H1 (cell line): ENCODE data around the gene PLEKHM3. TPM values are rescaled to one million over a fixed set of nuclear protein-coding genes. Genes with fewer than 3 reads are reported as not detected.

ENCODE experiments used
- CTCF ChIA-PET: fragments of 300-600 bp; sonication (Branson Sonifier 250); formaldehyde crosslinking; loops from one replicate; lab custom pipeline; 2021; ENCODE audit not compliant: partially characterized antibody; lab: Charles Lee
- POLR2A ChIA-PET: fragments of 300-600 bp; sonication (Branson Sonifier 250); formaldehyde crosslinking; loops from one replicate; lab custom pipeline; 2021; ENCODE audit warnings: inconsistent platforms; ENCODE audit not compliant: partially characterized antibody; lab: Charles Lee
- DNase-seq, 2 experiments: peaks; one replicate each; pipeline versions ENCODE4 v3.0.0 to v3.0.0-alpha.2; 2010 to 2022; ENCODE audit warnings: low spot score in 2 of 2, low read depth in 1 of 2, mixed read lengths in 1 of 2
- FAIRE-seq: peaks from 2 replicates; lab custom pipeline; 2011; peaks lifted over from hg19 to GRCh38; lab: Jason Lieb, UNC
- H2AFZ ChIP-seq: 2 replicates; pipeline ENCODE4 v1.8.1; 2012; ENCODE audit warnings: low read length, inconsistent platforms
- H2AK5ac ChIP-seq: 2 replicates; pipeline ENCODE4 v1.6.1; 2013; ENCODE audit warnings: low read depth, low read length
- H2BK120ac ChIP-seq: replicated peaks from 2 replicates; pipeline ENCODE3; 2013; ENCODE audit warnings: low read depth, low read length, inconsistent platforms
- H2BK12ac ChIP-seq: 2 replicates; pipeline ENCODE4 v1.6.1; 2013; ENCODE audit warnings: low read depth, low read length
- H2BK15ac ChIP-seq: 2 replicates; pipeline ENCODE4 v1.6.1; 2013; ENCODE audit warnings: low read length
- H2BK20ac ChIP-seq: 2 replicates; pipeline ENCODE4 v1.6.1; 2013; ENCODE audit warnings: low read length
- H2BK5ac ChIP-seq: 2 replicates; pipeline ENCODE4 v1.6.1; 2013; ENCODE audit warnings: low read depth, low read length
- H3K14ac ChIP-seq: 2 replicates; pipeline ENCODE4 v1.6.1; 2013; ENCODE audit warnings: inconsistent platforms; ENCODE audit not compliant: insufficient read length
- H3K18ac ChIP-seq: 2 replicates; pipeline ENCODE4 v1.6.1; 2013; ENCODE audit warnings: low read length; ENCODE audit errors: extremely low read depth
- H3K23ac ChIP-seq: 2 replicates; pipeline ENCODE4 v1.6.1; 2013; ENCODE audit warnings: inconsistent platforms; ENCODE audit not compliant: insufficient read length
- H3K23me2 ChIP-seq: 2 replicates; pipeline ENCODE4 v1.6.1; 2013; ENCODE audit warnings: low read depth, low read length
- H3K27ac ChIP-seq: 2 replicates; pipeline ENCODE4 v1.6.1; 2011; ENCODE audit warnings: low read depth, low read length, inconsistent platforms
- H3K27me3 ChIP-seq, 4 experiments: replicated peaks in 1 of 4; 1 replicate in 1 of 4; 2 replicates in 3 of 4; pipeline versions ENCODE4 v1.6.1 to v1.8.1; 2011 to 2013; ENCODE audit warnings: low read length in 3 of 4, mild to moderate bottlenecking in 3 of 4, inconsistent platforms in 2 of 4, mixed read lengths in 2 of 4, moderate library complexity in 1 of 4; ENCODE audit not compliant: control insufficient read depth in 3 of 4, insufficient read depth in 3 of 4; ENCODE audit errors: extremely low read depth in 1 of 4
- H3K36me3 ChIP-seq, 4 experiments: 2 replicates each; pipeline versions ENCODE4 v1.6.1 to v1.8.1; 2011 to 2013; ENCODE audit warnings: mild to moderate bottlenecking in 4 of 4, low read length in 3 of 4, moderate library complexity in 2 of 4, control low read depth in 1 of 4, inconsistent platforms in 1 of 4; ENCODE audit not compliant: insufficient read depth in 4 of 4, control insufficient read depth in 2 of 4
- H3K4ac ChIP-seq: replicated peaks from 2 replicates; pipeline ENCODE3; 2013; ENCODE audit warnings: low read length, low read depth, mixed read lengths, inconsistent platforms; ENCODE audit not compliant: insufficient read length
- H3K4me1 ChIP-seq, 4 experiments: replicated peaks in 1 of 4; 1 replicate in 1 of 4; 2 replicates in 3 of 4; pipeline versions ENCODE4 v1.6.1 to v1.8.1; 2011 to 2013; ENCODE audit warnings: low read length in 3 of 4, inconsistent platforms in 2 of 4, mixed read lengths in 1 of 4; ENCODE audit not compliant: insufficient read depth in 4 of 4, control insufficient read depth in 3 of 4
- H3K4me2 ChIP-seq, 2 experiments: 2 replicates each; pipeline versions ENCODE4 v1.6.1 to v1.8.1; 2011 to 2013; ENCODE audit warnings: low read depth in 2 of 2, low read length in 2 of 2, control low read depth in 1 of 2, inconsistent platforms in 1 of 2, mild to moderate bottlenecking in 1 of 2; ENCODE audit not compliant: insufficient read depth in 1 of 2
- H3K4me3 ChIP-seq, 4 experiments: fragments of 200-600, 300-600 bp in 1 of 4; sonication (generic), shearing (Covaris generic), sonication (Bioruptor Twin) in 1 of 4; 2 replicates each; pipeline versions ENCODE4 v1.5.1 to v1.8.1; 2011 to 2016; ENCODE audit warnings: low read length in 4 of 4, low read depth in 3 of 4, control low read depth in 2 of 4, inconsistent platforms in 2 of 4, mild to moderate bottlenecking in 2 of 4, mixed read lengths in 1 of 4, moderate library complexity in 1 of 4; ENCODE audit not compliant: insufficient read depth in 2 of 4; ENCODE audit errors: extremely low read depth in 1 of 4
- H3K56ac ChIP-seq: replicated peaks from 2 replicates; pipeline ENCODE3; 2013; ENCODE audit warnings: low read depth, mild to moderate bottlenecking, mixed read lengths, low read length, inconsistent platforms; ENCODE audit not compliant: insufficient read length
- H3K79me1 ChIP-seq: 2 replicates; pipeline ENCODE4 v1.6.1; 2013; ENCODE audit warnings: low read depth, low read length, control low read depth
- H3K79me2 ChIP-seq, 2 experiments: 2 replicates each; pipeline versions ENCODE4 v1.6.1 to v1.8.1; 2012 to 2013; ENCODE audit warnings: low read length in 2 of 2, mild to moderate bottlenecking in 2 of 2, inconsistent platforms in 1 of 2; ENCODE audit not compliant: insufficient read depth in 2 of 2, control insufficient read depth in 1 of 2
- H3K9ac ChIP-seq, 4 experiments: replicated peaks in 1 of 4; 1 replicate in 1 of 4; 2 replicates in 3 of 4; pipeline versions ENCODE4 v1.6.1 to v1.8.1; 2011 to 2013; ENCODE audit warnings: low read depth in 3 of 4, low read length in 3 of 4, control low read depth in 2 of 4, mild to moderate bottlenecking in 2 of 4, moderate library complexity in 2 of 4, inconsistent platforms in 1 of 4; ENCODE audit errors: extremely low read depth in 1 of 4
- H3K9me3 ChIP-seq, 2 experiments: 2 replicates each; pipeline versions ENCODE4 v1.6.1 to v1.8.1; 2012 to 2013; ENCODE audit warnings: mild to moderate bottlenecking in 2 of 2, moderate library complexity in 2 of 2, control low read depth in 1 of 2, inconsistent platforms in 1 of 2, low read depth in 1 of 2, low read length in 1 of 2, mixed read lengths in 1 of 2; ENCODE audit not compliant: insufficient read depth in 2 of 2
- H4K20me1 ChIP-seq, 2 experiments: replicated peaks in 1 of 2; 2 replicates each; pipeline versions ENCODE3 to v1.8.1; 2011 to 2013; ENCODE audit warnings: inconsistent platforms in 2 of 2, low read length in 2 of 2, mild to moderate bottlenecking in 1 of 2; ENCODE audit not compliant: insufficient read depth in 2 of 2, control insufficient read depth in 1 of 2
- H4K5ac ChIP-seq: 2 replicates; pipeline ENCODE4 v1.6.1; 2013; ENCODE audit warnings: low read length, low read depth, mixed read lengths, inconsistent platforms; ENCODE audit not compliant: insufficient read length
- H4K8ac ChIP-seq: 2 replicates; pipeline ENCODE4 v1.8.0; 2013; ENCODE audit warnings: mild to moderate bottlenecking, moderate library complexity, low read length, inconsistent platforms; ENCODE audit not compliant: insufficient read depth; ENCODE audit errors: extremely low read depth
- H4K91ac ChIP-seq: replicated peaks from 2 replicates; pipeline ENCODE3; 2013; ENCODE audit warnings: low read length, mixed read lengths, inconsistent platforms; ENCODE audit not compliant: insufficient read length
- BACH1 ChIP-seq: IDR thresholded peaks from 2 replicates; pipeline ENCODE4 v1.6.1; 2012; ENCODE audit warnings: low read length, improper control_type of control experiment
- BRCA1 ChIP-seq: IDR thresholded peaks from 2 replicates; pipeline ENCODE4 v1.6.1; 2012; ENCODE audit warnings: low read depth, low read length, improper control_type of control experiment
- CBX5 ChIP-seq: fragments of 300-800, 300-1000 bp; sonication (generic); IDR thresholded peaks from 2 replicates; pipeline ENCODE4 v1.7.1; 2016; ENCODE audit warnings: antibody characterized with exemption, low read length, low read depth
- CHD2 ChIP-seq: IDR thresholded peaks from 2 replicates; pipeline ENCODE4 v1.6.1; 2012; ENCODE audit warnings: low read length, improper control_type of control experiment
- CREB1 ChIP-seq: IDR thresholded peaks from 2 replicates; pipeline ENCODE4 v1.6.1; 2012; ENCODE audit warnings: inconsistent platforms
- CTBP2 ChIP-seq: IDR thresholded peaks from 2 replicates; pipeline ENCODE4 v1.7.0; 2011; ENCODE audit warnings: borderline replicate concordance, mild to moderate bottlenecking, moderate library complexity, mixed read lengths, low read length; ENCODE audit not compliant: insufficient read depth, insufficient read length
- JUND ChIP-seq: IDR thresholded peaks from 2 replicates; pipeline ENCODE4 v1.6.1; 2011; ENCODE audit warnings: mild to moderate bottlenecking, improper control_type of control experiment, low read length
- KDM1A ChIP-seq: fragments of 200-600, 300-600 bp; sonication (generic); IDR thresholded peaks from 2 replicates; pipeline ENCODE4 v1.7.1; 2016; ENCODE audit warnings: mild to moderate bottlenecking, low read length, borderline replicate concordance
- POU5F1 ChIP-seq: IDR thresholded peaks from 2 replicates; pipeline ENCODE4 v1.6.1; 2011; ENCODE audit warnings: low read depth, mild to moderate bottlenecking, low read length, moderate library complexity
- RBBP5 ChIP-seq: IDR thresholded peaks from 2 replicates; pipeline ENCODE4 v1.7.1; 2012; ENCODE audit warnings: low read depth, mild to moderate bottlenecking, inconsistent platforms, low read length, moderate library complexity, borderline replicate concordance
- RFX5 ChIP-seq: IDR thresholded peaks from 2 replicates; pipeline ENCODE4 v1.6.1; 2011; ENCODE audit warnings: low read depth, low read length, improper control_type of control experiment, borderline replicate concordance
- RXRA ChIP-seq: IDR thresholded peaks from 2 replicates; pipeline ENCODE4 v1.6.1; 2011; ENCODE audit warnings: low read depth, mild to moderate bottlenecking, low read length, moderate library complexity; ENCODE audit not compliant: insufficient read depth
- USF2 ChIP-seq: IDR thresholded peaks from 2 replicates; pipeline ENCODE4 v1.6.1; 2011; ENCODE audit warnings: low read length, improper control_type of control experiment
- YY1 ChIP-seq: IDR thresholded peaks from 2 replicates; pipeline ENCODE4 v1.6.1; 2011; ENCODE audit warnings: low read depth, mild to moderate bottlenecking, low read length
- polyA plus RNA-seq, 7 experiments: library from polyadenylated mRNA; depleted of rRNA in 3 of 7; stranded (reverse) in 5 of 7; unstranded in 2 of 7; fragments of >200 nt in 5 of 7; fragments of 200-250 nt in 2 of 7; gene quantifications; 1 replicate in 5 of 7; 2 replicates in 1 of 7; 4 replicates in 1 of 7; pipeline versions ENCODE4 v1.2.1 to v1.2.3, GENCODE V29; 2011 to 2013; ENCODE audit warnings: missing spikeins in 2 of 7, mixed read lengths in 2 of 7
- total RNA-seq: library from RNA; stranded (reverse); fragmentation: NEBNext Ultra II Directional; extraction: Animal tissue kit (Norgen Biotek cat#: 25700); gene quantifications from 2 replicates; pipeline ENCODE4 v1.2.1, GENCODE V29; 2021

The PLEKHM3 gene
- total and polyA plus RNA-seq, 2 of the 8 experiments (the other 6 are each of a cell fraction or from before 2014, with no cell fraction given): 2.3 to 5.8 TPM

- Histone ChIP-seq H2BK5ac (no peak overlapping the region), H3K4me2 (no peak overlapping the region), H3K79me2 (no peaks in the 10 kb centered on the region), H3K79me1 (no peaks in the 10 kb centered on the region), H3K27ac (no peak overlapping the region), H3K27me3 (no peaks in the 10 kb centered on the region), H2BK20ac (no peak overlapping the region), H2BK120ac (no peak overlapping the region), H4K91ac (no peak overlapping the region), H2AFZ (no peak overlapping the region), H3K23me2 (no peaks in the 10 kb centered on the region), H2AK5ac (no peak overlapping the region), H3K4me3 (no peak overlapping the region), H3K36me3 (no peaks in the 10 kb centered on the region), H3K9ac (no peak overlapping the region), H3K4ac (no peak overlapping the region), H2BK12ac (no peak overlapping the region), H3K14ac (no peak overlapping the region), H4K8ac (no peak overlapping the region), H3K56ac (no peak overlapping the region), H3K23ac (no peak overlapping the region), H3K9me3 (no peaks in the 10 kb centered on the region), H4K20me1 (no peaks in the 10 kb centered on the region), H2BK15ac (no peak overlapping the region), H3K18ac (no peak overlapping the region), H4K5ac (no peak overlapping the region), H3K4me1 (no peaks in the 10 kb centered on the region)
- CTCF ChIA-PET: interaction anchor here (0.7 to 1.4 kb wide), 5 partner anchors 19 to 364 kb away, joined by 3 read pairs; no protein-coding TSS in a partner anchor
- DNase-seq (no peak), FAIRE-seq (no peak)
- POLR2A ChIA-PET: no interaction called here
- TF ChIP-seq CREB1 (no peak), CTBP2 (no peak), CHD2 (no peak), BRCA1 (no peak), CBX5 (no peak), JUND (no peak), BACH1 (no peak), RBBP5 (no peak), KDM1A (no peak), POU5F1 (no peak), RFX5 (no peak), USF2 (no peak), YY1 (no peak), RXRA (no peak)
Observed at GRCh38 chr2:207990784-207991183, 34.5 kb downstream of the PLEKHM3 start.
